Measurements from ENCODE around the gene MYH11.
A peak's percentile ranks its signal among the peaks of the same experiment; 100 is the strongest.

The MYH11 gene

DNA sequence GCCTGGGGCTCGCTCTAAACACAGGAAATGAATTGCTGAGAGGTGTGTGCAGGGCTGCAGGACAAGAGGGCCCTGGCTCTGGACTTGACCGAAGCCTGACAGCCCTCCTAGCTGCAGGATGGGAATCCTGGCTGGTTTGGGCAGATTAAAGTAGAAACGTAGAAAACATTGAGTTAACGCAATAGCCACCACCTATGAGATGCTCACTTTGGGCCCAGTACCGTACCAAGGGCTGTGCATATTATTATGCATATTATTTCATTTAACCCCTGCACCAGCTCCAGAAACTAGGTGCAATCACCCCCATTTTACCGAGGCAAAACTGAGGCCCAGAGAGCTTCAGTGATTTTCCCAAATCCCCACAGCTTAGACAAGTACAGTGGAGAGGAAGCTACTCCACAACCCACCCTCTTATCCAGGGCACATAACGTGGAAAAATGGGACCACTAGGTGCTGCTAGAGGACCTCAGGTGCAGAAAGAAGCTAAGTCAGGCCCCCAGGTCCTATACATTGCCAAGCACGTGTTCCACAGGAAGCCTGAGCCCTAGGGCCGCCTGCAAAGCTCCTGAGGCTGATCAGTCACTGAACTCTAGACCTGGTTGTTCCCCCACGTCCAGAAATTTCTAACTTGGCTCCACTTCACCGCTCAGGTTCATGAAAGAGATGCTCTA lies 79.2 kb downstream of the MYH11 start:
- DNase-seq (ENCODE audit: low spot score): peak; percentile 54

- no peak for DNase-seq (ENCODE audit: low spot score)
These were observed 80.3 kb downstream of the MYH11 start for GRCh38 chr16:15776572-15776971.

- no peak for DNase-seq (ENCODE audit: low spot score)
These were observed 81.0 kb downstream of the MYH11 start for GRCh38 chr16:15775663-15776304.

- peak; percentile 84 for DNase-seq (ENCODE audit: low spot score)
These were observed 81.6 kb downstream of the MYH11 start for GRCh38 chr16:15775209-15775608.

GRCh38 chr16:15773968-15774367 lies 82.9 kb downstream of the MYH11 start:
- no peak for DNase-seq (ENCODE audit: low spot score)

- no peak for DNase-seq (ENCODE audit: low spot score)
These were observed 84.1 kb downstream of the MYH11 start for GRCh38 chr16:15772579-15773293.

GRCh38 chr16:15771694-15772093 lies 85.1 kb downstream of the MYH11 start:
- no peak for DNase-seq (ENCODE audit: low spot score)

DNA sequence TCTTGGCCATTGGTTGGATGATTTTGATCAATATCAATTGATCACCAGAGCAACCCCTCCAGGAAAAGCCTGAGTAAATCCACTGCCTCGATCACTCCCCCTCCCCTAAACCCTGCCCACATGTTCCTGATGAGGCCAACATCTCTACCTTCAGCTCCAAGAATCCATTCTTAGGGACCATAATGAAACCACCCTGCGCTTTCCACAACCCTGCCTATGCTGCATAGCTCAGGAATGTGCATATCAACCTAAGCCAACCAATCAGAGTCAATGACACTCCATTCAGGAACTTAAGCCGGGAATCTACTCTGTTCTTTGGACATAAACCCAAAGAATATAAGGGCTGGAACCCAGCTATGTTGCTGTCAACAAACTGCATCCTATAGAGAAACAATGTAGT lies 86.3 kb downstream of the MYH11 start:
- no peak for DNase-seq (ENCODE audit: low spot score)

- DNase-seq (ENCODE audit: low spot score): no peak
These were observed 86.7 kb downstream of the MYH11 start for GRCh38 chr16:15770107-15770506.

DNA sequence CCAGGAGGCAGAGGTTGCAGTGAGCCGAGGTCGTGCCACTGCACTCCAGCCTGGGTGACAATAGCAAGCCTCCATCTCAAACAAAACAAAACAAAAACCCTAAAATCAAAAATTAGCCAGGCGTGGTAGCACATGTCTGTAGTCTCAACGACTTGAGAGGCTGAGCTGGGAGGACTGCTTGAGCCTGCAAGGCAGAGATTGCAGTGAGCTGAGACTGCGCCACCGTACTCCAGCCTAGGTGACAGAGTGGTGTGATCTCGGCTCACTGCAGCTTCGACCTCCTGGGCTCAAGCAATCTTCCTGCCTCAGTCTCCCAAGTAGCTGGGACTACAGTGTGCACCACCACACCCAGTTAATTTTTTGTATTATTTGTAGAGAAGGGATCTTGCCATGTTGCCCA lies 87.6 kb downstream of the MYH11 start:
- no peak for DNase-seq (ENCODE audit: low spot score)

- no peak for DNase-seq (ENCODE audit: low spot score)
These were observed 88.6 kb downstream of the MYH11 start for GRCh38 chr16:15768201-15768600.

GRCh38 chr16:15766918-15767317 lies 89.9 kb downstream of the MYH11 start:
- no peak for DNase-seq (ENCODE audit: low spot score)

DNA sequence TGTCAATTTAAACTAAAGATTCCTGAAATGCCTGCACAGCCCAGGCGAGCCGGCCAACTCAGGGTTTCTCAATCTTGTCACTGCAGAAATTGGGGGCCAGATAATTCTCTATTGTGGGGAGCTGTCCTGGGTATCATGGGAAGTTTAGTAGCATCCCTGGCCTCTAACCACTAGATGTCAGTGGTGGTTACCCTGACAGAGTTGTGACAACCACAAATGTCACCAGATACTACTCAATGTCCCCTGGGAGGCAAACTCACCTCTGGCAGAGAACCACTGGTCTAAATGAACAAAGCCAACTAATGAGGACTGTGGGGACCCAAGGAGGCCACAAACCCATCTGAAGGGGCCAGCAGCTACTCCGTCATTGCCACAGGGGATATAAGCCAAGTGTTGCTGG lies 90.9 kb downstream of the MYH11 start:
- peak; percentile 93 for DNase-seq (ENCODE audit: low spot score)

GRCh38 chr16:15765116-15765515 lies 91.7 kb downstream of the MYH11 start:
- DNase-seq (ENCODE audit: low spot score): no peak

GRCh38 chr16:15764112-15764511 lies 92.7 kb downstream of the MYH11 start:
- no peak for DNase-seq (ENCODE audit: low spot score)

GRCh38 chr16:15760129-15760528 lies 96.7 kb downstream of the MYH11 start:
- no peak for DNase-seq (ENCODE audit: low spot score)

DNA sequence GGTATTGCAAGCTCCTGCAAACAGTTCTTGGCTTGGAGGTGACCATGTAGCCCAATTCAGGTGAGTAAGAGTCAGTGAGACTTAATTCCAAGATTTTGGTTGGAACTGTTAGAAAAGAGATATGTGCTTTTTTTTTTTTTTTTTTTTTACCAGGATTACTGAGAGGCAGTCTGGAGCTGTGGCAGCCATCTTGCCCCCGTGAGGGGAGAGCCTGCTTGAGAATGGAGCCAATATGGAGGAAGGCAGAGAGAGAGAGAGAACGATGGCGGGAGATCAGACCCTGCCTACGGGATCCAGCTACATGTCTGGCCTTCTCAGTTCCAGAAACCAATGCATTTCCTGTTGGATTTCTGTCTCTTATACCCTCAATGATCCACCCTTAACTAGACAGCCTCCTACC lies 97.8 kb downstream of the MYH11 start:
- no peak for DNase-seq (ENCODE audit: low spot score)

DNA sequence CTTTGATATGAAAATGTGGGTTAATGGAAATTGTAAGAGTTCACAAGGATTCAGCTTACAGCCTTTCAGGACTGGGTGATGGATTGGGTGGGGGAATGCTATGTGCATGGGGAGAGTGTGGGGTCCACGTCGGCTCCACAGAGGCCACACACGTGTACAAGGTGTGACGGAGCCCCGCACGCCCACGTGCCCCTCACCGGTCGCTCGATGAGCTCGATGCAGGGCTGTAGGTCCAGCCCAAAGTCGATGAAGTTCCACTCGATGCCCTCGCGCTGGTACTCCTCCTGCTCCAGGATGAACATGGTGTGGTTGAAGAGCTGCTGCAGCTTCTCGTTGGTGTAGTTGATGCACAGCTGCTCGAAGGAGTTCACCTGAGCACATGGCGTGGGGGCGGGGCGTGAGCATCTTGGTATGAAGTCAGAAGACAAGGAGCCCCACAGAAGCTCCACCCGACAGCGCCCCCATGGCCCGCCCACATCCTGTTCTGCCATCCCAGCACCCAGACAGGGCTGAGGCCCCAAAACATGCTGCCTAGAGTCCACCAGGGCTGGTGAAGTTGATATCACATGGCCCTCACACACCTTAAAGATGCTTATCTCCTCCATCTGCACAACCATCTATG lies 99.1 kb downstream of the MYH11 start:
- peak; percentile 27 for DNase-seq (ENCODE audit: low spot score)

- DNase-seq (ENCODE audit: low spot score): no peak
These were observed 99.8 kb downstream of the MYH11 start for GRCh38 chr16:15757077-15757386.

- DNase-seq (ENCODE audit: low spot score): peak; percentile 24
These were observed 101.8 kb downstream of the MYH11 start for GRCh38 chr16:15754821-15755534.

- no peak for DNase-seq (ENCODE audit: low spot score)
These were observed 103.9 kb downstream of the MYH11 start for GRCh38 chr16:15752717-15753488.

DNA sequence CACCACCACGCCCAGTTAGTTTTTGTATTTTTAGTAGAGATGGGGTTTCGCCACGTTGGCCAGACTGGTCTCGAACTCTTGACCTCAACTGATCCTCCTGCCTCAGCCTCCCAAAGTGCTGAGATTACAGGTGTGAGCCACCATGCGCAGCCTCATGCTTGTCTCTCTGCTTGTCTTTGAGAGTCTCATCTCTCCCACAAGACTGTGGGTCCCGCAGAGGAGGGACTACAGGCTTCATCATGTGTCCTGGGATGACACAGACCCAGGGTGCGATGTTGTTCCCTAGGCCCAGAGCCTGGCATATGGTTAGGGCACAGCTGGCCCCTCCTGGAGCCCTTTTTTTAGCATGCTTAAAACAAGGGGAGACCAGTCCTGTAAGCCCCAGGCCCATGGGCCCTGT lies 104.9 kb downstream of the MYH11 start:
- no peak for DNase-seq (ENCODE audit: low spot score)
